Mammary epithelial cell (primary cell): Measurements from ENCODE around the gene TRMT61A.

ENCODE experiments used
- CTCF ChIP-seq, 2 donors: IDR thresholded peaks in 1 of 2; conservative IDR thresholded peaks in 1 of 2; 2 replicates each; pipeline ENCODE4 v1.5.1; 2011 to 2012; ENCODE audit warnings: inconsistent platforms in 2 of 2, low read length in 2 of 2, mild to moderate bottlenecking in 2 of 2, control low read depth in 1 of 2, low read depth in 1 of 2; ENCODE audit not compliant: insufficient read depth in 1 of 2; ENCODE audit errors: extremely low read depth in 1 of 2
- EZH2 ChIP-seq: IDR thresholded peaks from 2 replicates; pipeline ENCODE4 v1.6.1; 2012; ENCODE audit warnings: low read length, inconsistent platforms, borderline replicate concordance

- TF ChIP-seq EZH2 (no peak), CTCF (conservative IDR thresholded peaks at IDR 0.05 in 1 of 2, IDR thresholded peaks at IDR 0.05 in 1 of 2; ENCODE audit: extremely low read depth in 1 of 2, insufficient read depth in 1 of 2, low read depth in 1 of 2, low read length in 2 of 2) (no peak)
Observed at GRCh38 chr14:103499709-103500108, 29.3 kb upstream of the TRMT61A start.
